Measurements from ENCODE around the gene TXNL4A. TPM values are rescaled to one million over a fixed set of nuclear protein-coding genes. Genes with fewer than 3 reads are reported as not detected.

TXNL4A gene
- polyA plus RNA-seq, 1 of the 3 experiments (the other 2 are of a cell fraction): 158 TPM

GRCh38 chr18:79927607-79928562 lies 60.5 kb downstream of the TXNL4A start:
- no peak for TF ChIP-seq SMC3 (IDR thresholded peaks at IDR 0.05; ENCODE audit: low read depth, low read length)
- no peak for TF ChIP-seq RFX5 (IDR thresholded peaks at IDR 0.05; ENCODE audit: low read length)
- TF ChIP-seq NFIC (IDR thresholded peaks at IDR 0.05; ENCODE audit: borderline replicate concordance): no peak
- TF ChIP-seq CHD2 (IDR thresholded peaks at IDR 0.05; ENCODE audit: low read length, partially characterized antibody): no peak
- no peak for TF ChIP-seq PBX3 (IDR thresholded peaks at IDR 0.05)
- no peak for TF ChIP-seq ZBTB33 (IDR thresholded peaks at IDR 0.05; ENCODE audit: borderline replicate concordance, low read depth)
- TF ChIP-seq MXI1 (IDR thresholded peaks at IDR 0.05; ENCODE audit: low read depth, low read length): no peak
- peaks cover 12% of the 10 kb centered on the region for H3F3A ChIP-seq (replicated peaks; ENCODE audit: insufficient read depth)
- 94% methylated on average over 11 of the region's 25 CpGs for WGBS (ENCODE audit: low lambda C conversion rate)
- CTCF ChIA-PET: no interaction called here
- peaks cover 3 to 15% of the 10 kb centered on the region in 2 experiments for H3K36me3 ChIP-seq (replicated peaks in 1 of 2; ENCODE audit: control insufficient read depth in 1 of 2, insufficient read depth in 2 of 2, low read length in 1 of 2)
- no peak overlapping the region for H3K27ac ChIP-seq (ENCODE audit: low read depth in 2 of 2, low read length in 1 of 2)
- no peak for DNase-seq
- POLR2A ChIA-PET: interaction anchor here (0.6 kb wide), 1 partner anchor 14 kb away, joined by 6 read pairs; no protein-coding TSS in a partner anchor
- H3K4me2 ChIP-seq: no peak overlapping the region
- no peaks in the 10 kb centered on the region for H3K4me1 ChIP-seq (ENCODE audit: control insufficient read depth in 1 of 2, insufficient read depth in 2 of 2, low read depth in 1 of 2, low read length in 1 of 2)
- no peaks in the 10 kb centered on the region for H3K9me2 ChIP-seq
- H3K79me2 ChIP-seq (ENCODE audit: insufficient read depth): peaks cover 27% of the 10 kb centered on the region; the same call in 1 of the 2 replicates
- H3K27me3 ChIP-seq (ENCODE audit: insufficient read depth): no peaks in the 10 kb centered on the region
- H3K9me3 ChIP-seq: peaks cover 31% of the 10 kb centered on the region
- no peak overlapping the region for H3K9ac ChIP-seq
- H3K4me3 ChIP-seq (ENCODE audit: low read depth in 2 of 2, low read length in 1 of 2): no peak overlapping the region; a peak in 1 of 4 replicates
- no peaks in the 10 kb centered on the region for H4K20me1 ChIP-seq (ENCODE audit: insufficient read depth)
- H2AFZ ChIP-seq (ENCODE audit: low read depth): no peak overlapping the region

GRCh38 chr18:79926715-79927606 lies 61.4 kb downstream of the TXNL4A start:
- H4K20me1 ChIP-seq (ENCODE audit: insufficient read depth): no peaks in the 10 kb centered on the region
- H3K4me3 ChIP-seq (ENCODE audit: low read depth in 2 of 2, low read length in 1 of 2): no peak overlapping the region
- H3K9ac ChIP-seq: no peak overlapping the region
- H3K9me2 ChIP-seq: no peaks in the 10 kb centered on the region
- H3K4me1 ChIP-seq (ENCODE audit: control insufficient read depth in 1 of 2, insufficient read depth in 2 of 2, low read depth in 1 of 2, low read length in 1 of 2): no peaks in the 10 kb centered on the region
- peaks cover 21% of the 10 kb centered on the region for H3K9me3 ChIP-seq
- H2AFZ ChIP-seq (ENCODE audit: low read depth): no peak overlapping the region
- 80% methylated on average over 6 of the region's 21 CpGs for WGBS (ENCODE audit: low lambda C conversion rate)
- CTCF ChIA-PET: no interaction called here
- peaks cover 3 to 15% of the 10 kb centered on the region in 2 experiments for H3K36me3 ChIP-seq (replicated peaks in 1 of 2; ENCODE audit: control insufficient read depth in 1 of 2, insufficient read depth in 2 of 2, low read length in 1 of 2)
- H3K4me2 ChIP-seq: no peak overlapping the region
- H3F3A ChIP-seq (replicated peaks; ENCODE audit: insufficient read depth): peaks cover 12% of the 10 kb centered on the region
- H3K27me3 ChIP-seq (ENCODE audit: insufficient read depth): no peaks in the 10 kb centered on the region
- no peak overlapping the region for H3K27ac ChIP-seq (ENCODE audit: low read depth in 2 of 2, low read length in 1 of 2)
- no peak for TF ChIP-seq EZH2phosphoT487 (IDR thresholded peaks at IDR 0.05; ENCODE audit: borderline replicate concordance, low read depth)
- no peak for TF ChIP-seq GATA2 (CRISPR knock-in tag; IDR thresholded peaks at IDR 0.05)
- no peak for TF ChIP-seq MAX (IDR thresholded peaks at IDR 0.05; ENCODE audit: low read depth)
- TF ChIP-seq MXI1 (IDR thresholded peaks at IDR 0.05; ENCODE audit: low read depth, low read length): no peak
- TF ChIP-seq MEF2A (IDR thresholded peaks at IDR 0.05; ENCODE audit: borderline replicate concordance, low read depth): no peak
- no peak for TF ChIP-seq RAD21 (IDR thresholded peaks at IDR 0.05; ENCODE audit: low read length)
- TF ChIP-seq FOXM1 (IDR thresholded peaks at IDR 0.05; ENCODE audit: low read depth): no peak
- no peak for TF ChIP-seq JUND (IDR thresholded peaks at IDR 0.05)
- TF ChIP-seq USF1 (IDR thresholded peaks at IDR 0.05; ENCODE audit: borderline replicate concordance, low read depth): no peak
- no peak for TF ChIP-seq TEAD4 (IDR thresholded peaks at IDR 0.05; ENCODE audit: borderline replicate concordance, insufficient read depth)
- peaks cover 20% of the 10 kb centered on the region; the same call in 1 of the 2 replicates for H3K79me2 ChIP-seq (ENCODE audit: insufficient read depth)
- POLR2A ChIA-PET: no interaction called here
- no peak for DNase-seq

Measured in SK-N-SH (cell line).